Measurements from ENCODE around the gene SORT1. TPM values are rescaled to one million over a fixed set of nuclear protein-coding genes. Genes with fewer than 3 reads are reported as not detected.

The SORT1 gene
- total and polyA plus RNA-seq, 2 of the 8 experiments (the other 6 are each of a cell fraction or from before 2014, with no cell fraction given), result 18.7 to 69.6 TPM

DNA sequence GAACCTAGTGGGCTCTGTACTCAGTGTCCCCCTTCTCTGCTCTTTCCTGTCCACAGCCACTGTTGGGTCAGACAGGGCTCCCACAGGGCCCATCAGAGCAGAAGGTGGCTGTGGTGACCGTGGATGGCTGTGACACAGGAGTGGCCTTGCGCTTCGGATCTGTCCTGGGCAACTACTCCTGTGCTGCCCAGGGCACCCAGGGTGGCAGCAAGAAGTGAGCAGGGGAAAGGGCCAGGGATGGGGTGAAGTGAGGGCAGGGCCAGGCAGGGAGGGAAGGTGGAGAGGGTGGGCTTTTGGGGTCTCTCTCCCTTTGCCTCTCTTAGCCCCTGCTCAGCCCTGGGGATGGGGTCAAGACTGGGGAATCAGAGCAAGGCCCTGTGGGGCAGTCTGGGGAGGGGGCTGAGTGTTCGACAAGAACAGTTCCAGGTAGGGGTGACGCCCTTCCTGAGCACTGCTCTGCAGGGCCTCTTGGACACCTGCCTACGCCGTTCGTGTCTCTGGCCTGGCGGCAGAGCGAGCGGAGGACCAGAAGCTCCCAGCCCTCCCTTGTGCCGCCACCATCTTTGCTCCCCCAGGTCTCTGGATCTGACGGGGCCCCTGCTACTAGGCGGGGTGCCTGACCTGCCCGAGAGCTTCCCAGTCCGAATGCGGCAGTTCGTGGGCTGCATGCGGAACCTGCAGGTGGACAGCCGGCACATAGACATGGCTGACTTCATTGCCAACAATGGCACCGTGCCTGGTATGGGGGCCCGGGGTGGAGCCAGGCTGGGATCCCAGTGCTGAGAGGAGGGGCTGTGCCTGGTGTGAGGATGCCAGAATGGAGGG is 135.3 kb downstream of the SORT1 start (continued):
- no peak for TF ChIP-seq ASH2L (IDR thresholded peaks at IDR 0.05; ENCODE audit: low read length)
- no peak for TF ChIP-seq TEAD4 (IDR thresholded peaks at IDR 0.05; ENCODE audit: low read depth, low read length)
- TF ChIP-seq FOSL1 (IDR thresholded peaks at IDR 0.05; ENCODE audit: insufficient read depth, low read depth, low read length), result no peak
- no peak for TF ChIP-seq KDM1A (IDR thresholded peaks at IDR 0.05; ENCODE audit: borderline replicate concordance, low read length)
